ENCODE results near the gene PHC2. TPM values are rescaled to one million over a fixed set of nuclear protein-coding genes. Genes with fewer than 3 reads are reported as not detected.

PHC2 gene
- total and polyA plus RNA-seq, 2 of the 13 experiments (the other 11 are each of a cell fraction or from before 2014, with no cell fraction given): 52.5 to 84.9 TPM

GRCh38 chr1:33295450-33296081, 135.3 kb downstream of the PHC2 start (continued):
- peak; percentile 55 for TF ChIP-seq ZNF687 (CRISPR knock-in tag; IDR thresholded peaks at IDR 0.05)
- TF ChIP-seq GLI4 (CRISPR knock-in tag; IDR thresholded peaks at IDR 0.05; ENCODE audit: borderline replicate concordance): peak; percentile 59; the same call in 1 of the 2 replicates
- TF ChIP-seq MAZ (IDR thresholded peaks at IDR 0.05; ENCODE audit: borderline replicate concordance, low read depth, low read length): no peak
- TF ChIP-seq MAZ (CRISPR knock-in tag; IDR thresholded peaks at IDR 0.05; ENCODE audit: low read depth): 0 out of 2 replicates have a peak, but pooled peaks have one; percentile 34
- TF ChIP-seq ZNF496 (CRISPR knock-in tag; IDR thresholded peaks at IDR 0.05; ENCODE audit: insufficient replicate concordance): no peak
- peak; percentile 42; the same call in 1 of the 2 replicates for TF ChIP-seq KDM2A (CRISPR knock-in tag; IDR thresholded peaks at IDR 0.05; ENCODE audit: borderline replicate concordance, low read depth)
- TF ChIP-seq SOX5 (CRISPR knock-in tag; IDR thresholded peaks at IDR 0.05; ENCODE audit: borderline replicate concordance): no peak
- TF ChIP-seq, protein P1, sequence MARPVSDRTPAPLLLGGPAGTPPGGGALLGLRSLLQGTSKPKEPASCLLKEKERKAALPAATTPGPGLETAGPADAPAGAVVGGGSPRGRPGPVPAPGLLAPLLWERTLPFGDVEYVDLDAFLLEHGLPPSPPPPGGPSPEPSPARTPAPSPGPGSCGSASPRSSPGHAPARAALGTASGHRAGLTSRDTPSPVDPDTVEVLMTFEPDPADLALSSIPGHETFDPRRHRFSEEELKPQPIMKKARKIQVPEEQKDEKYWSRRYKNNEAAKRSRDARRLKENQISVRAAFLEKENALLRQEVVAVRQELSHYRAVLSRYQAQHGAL (CRISPR knock-in tag; IDR thresholded peaks at IDR 0.05; ENCODE audit: not compliant biosample characterization): no peak
- no peak for TF ChIP-seq ZSCAN30 (CRISPR knock-in tag; IDR thresholded peaks at IDR 0.05)
- TF ChIP-seq SUZ12 (IDR thresholded peaks at IDR 0.05; ENCODE audit: low read depth, low read length): no peak
- TF ChIP-seq ZNF629 (CRISPR knock-in tag; conservative IDR thresholded peaks at IDR 0.05): peak; percentile 70; the same call in 1 of the 2 replicates
- no peak for TF ChIP-seq ZNF660 (CRISPR knock-in tag; IDR thresholded peaks at IDR 0.05; ENCODE audit: borderline replicate concordance, low read depth)
- 0 out of 2 replicates have a peak, but pooled peaks have one; percentile 40 for TF ChIP-seq ZNF747 (CRISPR knock-in tag; IDR thresholded peaks at IDR 0.05; ENCODE audit: borderline replicate concordance)
- TF ChIP-seq MYNN (CRISPR knock-in tag; IDR thresholded peaks at IDR 0.05; ENCODE audit: low read depth): no peak
- no peak for TF ChIP-seq ZEB1 (IDR thresholded peaks at IDR 0.05; ENCODE audit: insufficient replicate concordance, low read depth)
- TF ChIP-seq RAD51 (IDR thresholded peaks at IDR 0.05; ENCODE audit: borderline replicate concordance): no peak
- TF ChIP-seq NFKB2 (CRISPR knock-in tag; IDR thresholded peaks at IDR 0.05; ENCODE audit: borderline replicate concordance): no peak
- TF ChIP-seq SMYD3 (CRISPR knock-in tag; IDR thresholded peaks at IDR 0.05): no peak
- no peak for TF ChIP-seq AKAP8 (CRISPR knock-in tag; IDR thresholded peaks at IDR 0.05)
- no peak for TF ChIP-seq ARNT (IDR thresholded peaks at IDR 0.05)
- TF ChIP-seq, protein P2, sequence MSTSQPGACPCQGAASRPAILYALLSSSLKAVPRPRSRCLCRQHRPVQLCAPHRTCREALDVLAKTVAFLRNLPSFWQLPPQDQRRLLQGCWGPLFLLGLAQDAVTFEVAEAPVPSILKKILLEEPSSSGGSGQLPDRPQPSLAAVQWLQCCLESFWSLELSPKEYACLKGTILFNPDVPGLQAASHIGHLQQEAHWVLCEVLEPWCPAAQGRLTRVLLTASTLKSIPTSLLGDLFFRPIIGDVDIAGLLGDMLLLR (CRISPR knock-in tag; IDR thresholded peaks at IDR 0.05): no peak

Measured in HepG2 (cell line).